Stimulated activated CD8-positive, alpha-beta memory T cell treated with anti-CD3 and anti-CD28 coated beads, Interleukin-15, amount 100 ng/mL, for 4 hours (primary cell): Measurements from ENCODE around the gene DNAH11.
"Not testable (repeated sequence)": the region's sequence is repeated elsewhere in the genome, so short reads cannot be mapped to it uniquely, and the experiment has no call there.

Experiments
- DNase-seq, 2 donors: peaks; one replicate each; pipeline ENCODE4 v3.0.0-alpha.2; 2020; ENCODE audit warnings: low read depth in 2 of 2

Gene DNAH11

GRCh38 chr7:21618706-21619105, 75.9 kb downstream of the DNAH11 start:
- DNase-seq = no peak

- no peak for DNase-seq
Observed at GRCh38 chr7:21620054-21620453, 77.2 kb downstream of the DNAH11 start.

- no peak for DNase-seq
Observed at GRCh38 chr7:21624320-21624719, 81.5 kb downstream of the DNAH11 start.

GRCh38 chr7:21636694-21637093, 93.9 kb downstream of the DNAH11 start:
- no peak for DNase-seq

GRCh38 chr7:21639206-21639868, 96.5 kb downstream of the DNAH11 start:
- no peak for DNase-seq

GRCh38 chr7:21640105-21640504, 97.3 kb downstream of the DNAH11 start:
- no peak for DNase-seq

- DNase-seq = no peak
Observed at GRCh38 chr7:21641546-21641945, 98.7 kb downstream of the DNAH11 start.

GRCh38 chr7:21642422-21642821, 99.6 kb downstream of the DNAH11 start:
- DNase-seq = no peak

GRCh38 chr7:21651697-21652096, 108.9 kb downstream of the DNAH11 start:
- DNase-seq = no peak

GRCh38 chr7:21653623-21654022, 110.8 kb downstream of the DNAH11 start:
- DNase-seq = no peak

- no peak for DNase-seq
Observed at GRCh38 chr7:21656081-21656480, 113.2 kb downstream of the DNAH11 start.

GRCh38 chr7:21656796-21657195, 114.0 kb downstream of the DNAH11 start:
- DNase-seq = no peak

- DNase-seq = no peak
Observed at GRCh38 chr7:21670496-21670895, 127.7 kb downstream of the DNAH11 start.

GRCh38 chr7:21671859-21672258, 129.0 kb downstream of the DNAH11 start:
- no peak for DNase-seq

GRCh38 chr7:21675255-21675654, 132.4 kb downstream of the DNAH11 start:
- DNase-seq = no peak

GRCh38 chr7:21690705-21691104, 147.9 kb downstream of the DNAH11 start:
- DNase-seq = no peak

- DNase-seq = not testable (repeated sequence)
Observed at GRCh38 chr7:21691146-21691545, 148.3 kb downstream of the DNAH11 start.

- DNase-seq = not testable (repeated sequence)
Observed at GRCh38 chr7:21700587-21700986, 157.7 kb downstream of the DNAH11 start.

GRCh38 chr7:21702303-21702702, 159.5 kb downstream of the DNAH11 start:
- no peak for DNase-seq

GRCh38 chr7:21704359-21704758, 161.5 kb downstream of the DNAH11 start:
- DNase-seq = no peak

- DNase-seq = no peak
Observed at GRCh38 chr7:21706131-21706530, 163.3 kb downstream of the DNAH11 start.

GRCh38 chr7:21707566-21707965, 164.7 kb downstream of the DNAH11 start:
- no peak for DNase-seq

GRCh38 chr7:21708096-21708495, 165.3 kb downstream of the DNAH11 start:
- DNase-seq = no peak

- DNase-seq = no peak
Observed at GRCh38 chr7:21717323-21717722, 174.5 kb downstream of the DNAH11 start.
